HG02763 (cell line): ENCODE results near the gene SLC38A6.

Source experiments
- ATAC-seq: cut with Tn5 transposase; IDR thresholded peaks from one replicate; pipeline ENCODE4 v1.9.1; 2021; ENCODE audit warnings: mild to moderate bottlenecking, moderate library complexity; ENCODE audit not compliant: unreplicated experiment

The SLC38A6 gene

GRCh38 chr14:61101803-61102548 lies 120.9 kb downstream of the SLC38A6 start:
- ATAC-seq: no peak
